Heart right ventricle (tissue), 16 donors: ENCODE measurements around the gene NKX2-3. TPM values are rescaled to one million over a fixed set of nuclear protein-coding genes. Genes with fewer than 3 reads are reported as not detected.

Source experiments
- ATAC-seq, 8 donors: fragments of 200-7000 bp; cut with Tn5 transposase; one replicate each; pipeline ENCODE4 v1.9.1; 2020; ENCODE audit warnings: mild to moderate bottlenecking in 8 of 8, moderate library complexity in 8 of 8, moderate number of reproducible peaks in 1 of 8
- DNase-seq, 2 donors: peaks; one replicate each; pipeline ENCODE4 v3.0.0-alpha.2; 2020
- H3K27ac ChIP-seq, 10 donors: fragments of 200-600 bp; sonication (generic) in 2 of 10; one replicate each; pipeline versions ENCODE4 v1.5.0 to v1.8.0; 2020 to 2022; ENCODE audit warnings: mild to moderate bottlenecking in 3 of 10
- H3K27me3 ChIP-seq, 7 donors: fragments of 200-600 bp; one replicate each; pipeline ENCODE4 v1.8.0; 2021 to 2022; ENCODE audit warnings: mild to moderate bottlenecking in 2 of 7
- H3K36me3 ChIP-seq, 9 donors: fragments of 200-600 bp; sonication (generic) in 1 of 9; one replicate each; pipeline versions ENCODE4 v1.5.0 to v1.8.0; 2020 to 2022; ENCODE audit warnings: mild to moderate bottlenecking in 2 of 9
- H3K4me1 ChIP-seq, 9 donors: fragments of 200-600 bp; sonication (generic) in 1 of 9; one replicate each; pipeline versions ENCODE4 v1.5.0 to v1.8.0; 2020 to 2022; ENCODE audit warnings: mild to moderate bottlenecking in 4 of 9
- H3K4me3 ChIP-seq, 10 donors: fragments of 200-600 bp; sonication (generic) in 2 of 10; one replicate each; pipeline versions ENCODE4 v1.5.0 to v1.8.0; 2020 to 2022; ENCODE audit warnings: mild to moderate bottlenecking in 7 of 10, moderate library complexity in 2 of 10
- H3K9me3 ChIP-seq, 11 donors: fragments of 200-600 bp in 10 of 11; sonication (generic) in 2 of 11; one replicate each; pipeline versions ENCODE4 v1.5.0 to v1.8.0; 2013 to 2022; ENCODE audit warnings: mild to moderate bottlenecking in 2 of 11, control low read depth in 1 of 11, moderate library complexity in 1 of 11
- CTCF ChIP-seq, 9 donors: fragments of 200-600 bp; sonication (generic) in 2 of 9; IDR thresholded peaks; one replicate each; pipeline versions ENCODE4 v1.5.0 to v1.8.0; 2021 to 2022; ENCODE audit warnings: antibody characterized with exemption in 9 of 9, mild to moderate bottlenecking in 5 of 9, moderate library complexity in 1 of 9
- WGBS, 2 donors: extraction: QIAGEN DNeasy Blood & Tissue Kit; methylation state at CpG; one replicate each; pipeline ENCODE4 v1.1.7; 2013; ENCODE audit warnings: inconsistent platforms in 1 of 2; 5-methylcytosine and 5-hydroxymethylcytosine counted together
- intact Hi-C, 10 donors: fragments of 100-400 bp; cut with DNase I; formaldehyde crosslinking; loops; one replicate each; pipeline versions ENCODE4 v1.11.1 to v1.14.2; 2022
- polyA plus RNA-seq, 2 donors: library from polyadenylated mRNA; stranded (reverse); fragments of 200-250 nt; gene quantifications; one replicate each; pipeline ENCODE4 v1.2.3, GENCODE V29; 2013
- total RNA-seq, 10 donors: library from RNA; stranded (reverse); fragmentation: NEBNext Ultra II Directional in 3 of 10; extraction: Animal tissue kit (Norgen Biotek cat#: 25700) in 3 of 10; gene quantifications; one replicate each; pipeline versions ENCODE4 v1.2.1 to v1.2.4, GENCODE V29; 2021 to 2023
- donor health status: Arrhythmogenic right ventricular cardiomyopathy.
- donor health status: ischemic (EF 13 %, LVEDD 7.1; RV severe dilation, severe dysfunction).
- donor health status: healthy with polysubstance abuse.
- donor health status: DM: no; HTN: yes; CAD: no.
- donor health status: DM: no; HTN: no; CAD: no.
- donor health status: ischemic (EF 25% LVEDD 6.9; RV normal size, moderate dysfunction).
- donor health status: ischemic (EF 25% LVEDD 5.7; RV mildly dilated, moderate dysfunction).
- donor health status: healthy.
- donor health status: DM: yes; HTN: yes; CAD: no.
- donor health status: Ischemic cardiomyopathy.
- donor health status: ischemic (EF 35%, LVEDD 5.7; RV mildly dilated, moderate dysfunction).
- donor health status: nonischemic (EF 11% LVEDD 7.7; RV severe dilation, severe dysfunction).
- donor health status: DM: yes; HTN: yes; CAD: no.
- donor health status: PGD.
- donor health status: ischemic (EF 29% LVEDD 5.4; RV normal size, mild dysfunction).
- donor health status: nonischemic (EF 23%, LVEDD 6.1; RV moderate dilation, normal function).

The NKX2-3 gene
- total and polyA plus RNA-seq, 12 donors = not detected

GRCh38 chr10:99526861-99527504, 5.8 kb upstream of the NKX2-3 start:
- H3K27me3 ChIP-seq = peaks cover 70 to 100% (median 100%) of the 10 kb centered on the region in 7 donors
- no peak overlapping the region for H3K4me3 ChIP-seq
- WGBS, 2 donors = 35 to 36% methylated on average over 24 of the region's 24 CpGs
- ATAC-seq = peak in 1 of 8 donors; percentile 47
- intact Hi-C loops = no loop called here
- H3K4me1 ChIP-seq = peaks cover 0 to 36% (median 19%) of the 10 kb centered on the region in 9 donors
- DNase-seq = no peak
- H3K9me3 ChIP-seq = no peaks in the 10 kb centered on the region
- no peak for TF ChIP-seq CTCF (IDR thresholded peaks at IDR 0.05)
- H3K27ac ChIP-seq = no peak overlapping the region
- no peaks in the 10 kb centered on the region for H3K36me3 ChIP-seq

GRCh38 chr10:99527526-99528493, 4.9 kb upstream of the NKX2-3 start:
- H3K27me3 ChIP-seq = peaks cover 74 to 100% (median 100%) of the 10 kb centered on the region in 7 donors
- ATAC-seq = no peak
- H3K27ac ChIP-seq = no peak overlapping the region

GRCh38 chr10:99528494-99529441, 4.0 kb upstream of the NKX2-3 start:
- no peak for TF ChIP-seq CTCF (IDR thresholded peaks at IDR 0.05)
- DNase-seq (no peak), ATAC-seq (no peak)
- Histone ChIP-seq H3K36me3 (no peaks in the 10 kb centered on the region), H3K27ac (no peak overlapping the region), H3K27me3 (peaks cover 73 to 100% (median 100%) of the 10 kb centered on the region in 7 donors), H3K9me3 (no peaks in the 10 kb centered on the region), H3K4me3 (no peak overlapping the region), H3K4me1 (peaks cover 0 to 46% (median 25%) of the 10 kb centered on the region in 9 donors)
- intact Hi-C loops = no loop called here
- WGBS, 2 donors = 17 to 23% methylated on average over 10 of the region's 10 CpGs

More at GRCh38 chr10:99527526-99528493, 4.9 kb upstream of the NKX2-3 start:
- Histone ChIP-seq H3K36me3 (no peaks in the 10 kb centered on the region), H3K9me3 (no peaks in the 10 kb centered on the region), H3K4me1 (peaks cover 0 to 41% (median 25%) of the 10 kb centered on the region in 9 donors), H3K4me3 (no peak overlapping the region)
- DNase-seq = no peak
- TF ChIP-seq CTCF (IDR thresholded peaks at IDR 0.05) = no peak
- WGBS, 2 donors = 11 to 15% methylated on average over 56 of the region's 56 CpGs
- intact Hi-C loops = no loop called here
